MG63 (cell line): ENCODE data around the gene INTU. TPM values are rescaled to one million over a fixed set of nuclear protein-coding genes. Genes with fewer than 3 reads are reported as not detected.
"Not testable (repeated sequence)": the region's sequence is repeated elsewhere in the genome, so short reads cannot be mapped to it uniquely, and the experiment has no call there.

Experiments
- DNase-seq: peaks from one replicate; pipeline ENCODE4 v3.0.0-alpha.2; 2020
- H3K27me3 ChIP-seq: fragments of 250-450 bp; sonication (Bioruptor Pico); 2 replicates; pipeline ENCODE4 v1.5.1; 2020; ENCODE audit warnings: mild to moderate bottlenecking, moderate library complexity
- H3K36me3 ChIP-seq: fragments of 250-450 bp; sonication (Bioruptor Pico); 2 replicates; pipeline ENCODE4 v1.5.1; 2020; ENCODE audit warnings: mild to moderate bottlenecking, moderate library complexity
- H3K4me3 ChIP-seq: fragments of 250-450 bp; sonication (Bioruptor Pico); 2 replicates; pipeline ENCODE4 v1.5.1; 2020; ENCODE audit warnings: mild to moderate bottlenecking, moderate library complexity
- H3K9me3 ChIP-seq: fragments of 250-450 bp; sonication (Bioruptor Pico); 2 replicates; pipeline ENCODE4 v1.5.1; 2020; ENCODE audit warnings: mild to moderate bottlenecking, moderate library complexity
- total RNA-seq: library from RNA; depleted of rRNA; stranded (reverse); fragments of >200 nt; shearing (Covaris generic); gene quantifications from 2 replicates; pipeline ENCODE4 v1.2.3, GENCODE V29; 2014; ENCODE audit warnings: low replicate concordance; rRNA removed

INTU gene
- 1.2 TPM in 2 replicates for total RNA-seq

GRCh38 chr4:127632420-127633403 lies at the start of gene INTU:
Gene INTU (plus strand): TSS chr4:127632957. CDS start chr4:127633035, 78 bp downstream.
- H3K27me3 ChIP-seq = no peaks in the 10 kb centered on the region
- no peaks in the 10 kb centered on the region for H3K9me3 ChIP-seq

GRCh38 chr4:127586496-127586895 lies 46.3 kb upstream of the INTU start:
- not testable (repeated sequence) for H3K27me3 ChIP-seq, DNase-seq, H3K4me3 ChIP-seq, H3K36me3 ChIP-seq, H3K9me3 ChIP-seq

More at GRCh38 chr4:127632420-127633403, at the start of gene INTU:
- H3K36me3 ChIP-seq = no peaks in the 10 kb centered on the region
- H3K4me3 ChIP-seq = peak within 1 kb of the TSS; percentile 73
- peak; percentile 93 for DNase-seq

GRCh38 chr4:127586922-127587571 lies 45.7 kb upstream of the INTU start:
- Histone ChIP-seq H3K9me3 (no peaks in the 10 kb centered on the region), H3K4me3 (no peak overlapping the region), H3K36me3 (no peaks in the 10 kb centered on the region), H3K27me3 (no peaks in the 10 kb centered on the region)
- DNase-seq = peak; percentile 3

- H3K4me3 ChIP-seq, DNase-seq, H3K27me3 ChIP-seq, H3K36me3 ChIP-seq, H3K9me3 ChIP-seq: not testable (repeated sequence)
These were observed 43.6 kb upstream of the INTU start for GRCh38 chr4:127589153-127589552.

- H3K4me3 ChIP-seq = no peak overlapping the region
- DNase-seq = no peak
- H3K36me3 ChIP-seq = no peaks in the 10 kb centered on the region
- no peaks in the 10 kb centered on the region for H3K27me3 ChIP-seq
- H3K9me3 ChIP-seq = no peaks in the 10 kb centered on the region
These were observed 34.1 kb upstream of the INTU start for GRCh38 chr4:127598656-127599055.

GRCh38 chr4:127601029-127601428 lies 31.7 kb upstream of the INTU start:
- DNase-seq = no peak
- Histone ChIP-seq H3K27me3 (no peaks in the 10 kb centered on the region), H3K9me3 (no peaks in the 10 kb centered on the region), H3K36me3 (no peaks in the 10 kb centered on the region), H3K4me3 (no peak overlapping the region)

- DNase-seq = no peak
These were observed 27.6 kb upstream of the INTU start for GRCh38 chr4:127604949-127605709.

GRCh38 chr4:127606823-127607222 lies 25.9 kb upstream of the INTU start:
- no peak for DNase-seq
- no peaks in the 10 kb centered on the region for H3K36me3 ChIP-seq
- H3K27me3 ChIP-seq = no peaks in the 10 kb centered on the region
- H3K9me3 ChIP-seq = no peaks in the 10 kb centered on the region
- no peak overlapping the region for H3K4me3 ChIP-seq

More at GRCh38 chr4:127604949-127605709, 27.6 kb upstream of the INTU start:
- no peaks in the 10 kb centered on the region for H3K9me3 ChIP-seq
- H3K4me3 ChIP-seq = no peak overlapping the region
- H3K36me3 ChIP-seq = no peaks in the 10 kb centered on the region
- H3K27me3 ChIP-seq = no peaks in the 10 kb centered on the region

- no peak for DNase-seq
- no peaks in the 10 kb centered on the region for H3K36me3 ChIP-seq
- no peaks in the 10 kb centered on the region for H3K27me3 ChIP-seq
- H3K9me3 ChIP-seq = no peaks in the 10 kb centered on the region
- H3K4me3 ChIP-seq = no peak overlapping the region
These were observed 23.3 kb upstream of the INTU start for GRCh38 chr4:127609484-127609883.

GRCh38 chr4:127610488-127610887 lies 22.3 kb upstream of the INTU start:
- Histone ChIP-seq H3K9me3 (no peaks in the 10 kb centered on the region), H3K4me3 (no peak overlapping the region), H3K27me3 (no peaks in the 10 kb centered on the region), H3K36me3 (no peaks in the 10 kb centered on the region)
- DNase-seq = no peak

- Histone ChIP-seq H3K27me3 (no peaks in the 10 kb centered on the region), H3K36me3 (no peaks in the 10 kb centered on the region), H3K9me3 (no peaks in the 10 kb centered on the region), H3K4me3 (no peak overlapping the region)
- no peak for DNase-seq
These were observed 15.9 kb upstream of the INTU start for GRCh38 chr4:127616898-127617297.

GRCh38 chr4:127618427-127618826 lies 14.3 kb upstream of the INTU start:
- Histone ChIP-seq H3K4me3 (no peak overlapping the region), H3K27me3 (no peaks in the 10 kb centered on the region), H3K36me3 (no peaks in the 10 kb centered on the region), H3K9me3 (no peaks in the 10 kb centered on the region)
- DNase-seq = no peak

GRCh38 chr4:127622621-127622920 lies 10.2 kb upstream of the INTU start:
- Histone ChIP-seq H3K4me3 (peak overlapping the region; percentile 51), H3K27me3 (no peaks in the 10 kb centered on the region), H3K9me3 (no peaks in the 10 kb centered on the region), H3K36me3 (no peaks in the 10 kb centered on the region)
- no peak for DNase-seq

- no peaks in the 10 kb centered on the region for H3K9me3 ChIP-seq
- H3K36me3 ChIP-seq = no peaks in the 10 kb centered on the region
- H3K27me3 ChIP-seq = no peaks in the 10 kb centered on the region
- peak overlapping the region; percentile 51 for H3K4me3 ChIP-seq
- DNase-seq = peak; percentile 49
These were observed 9.6 kb upstream of the INTU start for GRCh38 chr4:127622921-127623796.

- Histone ChIP-seq H3K4me3 (peak overlapping the region; percentile 51), H3K27me3 (no peaks in the 10 kb centered on the region), H3K36me3 (no peaks in the 10 kb centered on the region), H3K9me3 (no peaks in the 10 kb centered on the region)
- DNase-seq = no peak
These were observed 9.0 kb upstream of the INTU start for GRCh38 chr4:127623797-127624083.

- Histone ChIP-seq H3K27me3 (no peaks in the 10 kb centered on the region), H3K36me3 (no peaks in the 10 kb centered on the region), H3K9me3 (no peaks in the 10 kb centered on the region), H3K4me3 (peak overlapping the region; percentile 51)
- no peak for DNase-seq
These were observed 8.6 kb upstream of the INTU start for GRCh38 chr4:127624173-127624572.
